ENCODE measurements around the gene ZDHHC18. TPM values are rescaled to one million over a fixed set of nuclear protein-coding genes. Genes with fewer than 3 reads are reported as not detected.

ZDHHC18 gene
- total RNA-seq, 2 experiments from 2014 or later: 47.6 to 50.9 TPM

DNA sequence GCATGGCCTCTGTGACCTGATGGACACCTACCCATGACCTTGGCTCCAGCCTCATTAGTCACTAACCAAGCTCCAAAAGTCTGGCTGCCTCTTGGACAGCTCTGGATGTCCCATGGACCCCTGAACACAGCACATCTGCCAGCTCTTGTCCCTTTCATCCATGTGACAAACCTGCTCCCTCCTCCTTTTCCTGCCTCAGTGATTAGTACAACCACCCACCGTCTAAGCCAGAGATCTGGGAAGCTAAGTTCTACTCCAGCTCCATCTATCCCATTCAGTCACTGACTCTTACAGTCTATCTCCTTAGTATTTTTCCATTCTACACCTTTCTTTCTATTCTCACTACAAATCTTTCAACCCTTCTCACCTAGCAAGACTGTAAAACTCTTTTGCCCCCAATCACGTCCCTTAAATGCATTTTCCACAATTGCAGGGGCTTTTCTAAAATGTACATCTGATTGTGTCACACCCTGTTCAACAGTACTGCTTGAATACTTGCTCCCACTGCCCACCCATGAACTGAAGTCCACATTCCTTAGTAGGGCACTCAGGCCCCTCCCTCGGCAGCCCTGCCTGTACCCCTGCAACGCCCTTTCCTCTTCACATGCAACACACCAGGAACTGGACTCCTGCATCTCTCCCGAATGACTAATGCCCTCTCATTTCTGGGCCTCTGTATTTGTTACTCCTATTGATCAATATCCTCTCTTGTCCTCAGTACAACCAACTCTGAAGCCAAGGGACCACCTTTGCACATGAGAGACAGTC is 56.4 kb downstream of the ZDHHC18 start:
- Mint-ChIP-seq H3K9me3 (ENCODE audit: insufficient read depth) (no peaks in the 10 kb centered on the region), H3K36me3 (ENCODE audit: low read depth) (peaks cover 55% of the 10 kb centered on the region), H3K27ac (no peak overlapping the region), H3K4me3 (no peak overlapping the region), H3K27me3 (ENCODE audit: low read depth) (no peaks in the 10 kb centered on the region), H3K4me1 (ENCODE audit: low read depth) (peaks cover 6% of the 10 kb centered on the region)
- DNase-seq: no peak
- CTCF ChIA-PET: interaction anchor here (0.9 to 2.6 kb wide), 4 partner anchors 15 to 280 kb away, joined by 3 to 15 read pairs (median 5); partner anchors contain the start of gene GPATCH3
- ATAC-seq: no peak
- POLR2A ChIA-PET: interaction anchor here (1.0 to 1.1 kb wide), 2 partner anchors 17 to 383 kb away, joined by 3 to 4 read pairs; no protein-coding TSS in a partner anchor

DNA sequence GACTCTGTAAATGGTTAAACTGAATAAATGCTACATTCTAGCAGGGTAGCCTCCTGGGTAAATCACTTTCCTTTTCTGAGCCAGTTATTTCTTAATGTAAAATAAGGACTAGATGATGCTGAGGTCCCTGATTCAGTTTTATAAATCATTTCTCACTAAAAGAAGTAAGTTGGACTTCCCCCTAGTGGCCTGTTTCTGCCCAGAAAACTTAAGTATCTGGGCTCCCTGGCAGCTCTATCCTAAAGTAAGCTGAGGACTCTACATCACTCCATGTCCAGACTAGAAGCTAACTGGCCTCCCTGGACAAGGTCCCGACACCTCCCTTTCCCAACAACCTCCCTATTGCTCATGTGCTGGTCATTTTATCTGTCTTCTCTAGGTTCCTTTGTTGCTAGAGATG is 60.6 kb downstream of the ZDHHC18 start:
- Mint-ChIP-seq H3K27me3 (ENCODE audit: low read depth) (no peaks in the 10 kb centered on the region), H3K9me3 (ENCODE audit: insufficient read depth) (no peaks in the 10 kb centered on the region), H3K4me1 (ENCODE audit: low read depth) (peaks cover 32% of the 10 kb centered on the region), H3K36me3 (ENCODE audit: low read depth) (peaks cover 65% of the 10 kb centered on the region), H3K4me3 (peak overlapping the region; percentile 35), H3K27ac (peak overlapping the region; percentile 52)
- DNase-seq (no peak), ATAC-seq (no peak)
- CTCF ChIA-PET: interaction anchor here (0.5 to 5.6 kb wide), 16 partner anchors 9 to 303 kb away, joined by 3 to 40 read pairs (median 5); partner anchors contain the start of gene SFN
- POLR2A ChIA-PET: interaction anchor here (0.7 kb wide), 1 partner anchor 511 kb away, joined by 4 read pairs; no protein-coding TSS in a partner anchor

DNA sequence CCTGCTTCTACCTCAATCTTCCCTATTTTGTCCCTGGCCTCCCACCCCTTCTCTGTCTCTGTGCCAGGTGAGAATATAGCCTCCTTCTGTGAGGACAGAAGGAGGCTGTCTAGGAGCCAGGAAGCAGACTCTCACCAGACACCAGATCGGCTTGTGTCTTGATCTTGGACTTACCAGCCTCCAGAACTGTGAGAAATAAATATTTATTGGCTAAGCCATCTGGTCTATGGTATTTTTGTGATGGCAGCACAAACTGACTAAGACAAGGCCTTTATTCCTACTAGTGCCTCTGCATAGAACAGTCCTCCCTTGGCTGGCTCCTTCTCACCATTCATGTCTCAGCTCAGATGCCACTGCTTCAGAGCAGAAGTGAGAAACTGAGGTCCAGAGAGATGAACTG is 61.7 kb downstream of the ZDHHC18 start:
- H3K4me1 Mint-ChIP-seq (ENCODE audit: low read depth): peaks cover 32% of the 10 kb centered on the region
- ChIA-PET POLR2A (interaction anchor here (3.6 to 4.6 kb wide), 2 partner anchors 12 to 23 kb away, joined by 29 to 70 read pairs; partner anchors contain the start of gene GPATCH3), CTCF (interaction anchor here (0.8 to 5.6 kb wide), 7 partner anchors 10 to 286 kb away, joined by 3 to 40 read pairs (median 4); partner anchors contain the start of gene SFN)
- no peak for ATAC-seq
- no peak for DNase-seq
- H3K4me3 Mint-ChIP-seq: peak overlapping the region; percentile 96
- H3K27ac Mint-ChIP-seq: peak overlapping the region; percentile 72
- H3K27me3 Mint-ChIP-seq (ENCODE audit: low read depth): no peaks in the 10 kb centered on the region
- H3K36me3 Mint-ChIP-seq (ENCODE audit: low read depth): peaks cover 65% of the 10 kb centered on the region
- no peaks in the 10 kb centered on the region for H3K9me3 Mint-ChIP-seq (ENCODE audit: insufficient read depth)

DNA sequence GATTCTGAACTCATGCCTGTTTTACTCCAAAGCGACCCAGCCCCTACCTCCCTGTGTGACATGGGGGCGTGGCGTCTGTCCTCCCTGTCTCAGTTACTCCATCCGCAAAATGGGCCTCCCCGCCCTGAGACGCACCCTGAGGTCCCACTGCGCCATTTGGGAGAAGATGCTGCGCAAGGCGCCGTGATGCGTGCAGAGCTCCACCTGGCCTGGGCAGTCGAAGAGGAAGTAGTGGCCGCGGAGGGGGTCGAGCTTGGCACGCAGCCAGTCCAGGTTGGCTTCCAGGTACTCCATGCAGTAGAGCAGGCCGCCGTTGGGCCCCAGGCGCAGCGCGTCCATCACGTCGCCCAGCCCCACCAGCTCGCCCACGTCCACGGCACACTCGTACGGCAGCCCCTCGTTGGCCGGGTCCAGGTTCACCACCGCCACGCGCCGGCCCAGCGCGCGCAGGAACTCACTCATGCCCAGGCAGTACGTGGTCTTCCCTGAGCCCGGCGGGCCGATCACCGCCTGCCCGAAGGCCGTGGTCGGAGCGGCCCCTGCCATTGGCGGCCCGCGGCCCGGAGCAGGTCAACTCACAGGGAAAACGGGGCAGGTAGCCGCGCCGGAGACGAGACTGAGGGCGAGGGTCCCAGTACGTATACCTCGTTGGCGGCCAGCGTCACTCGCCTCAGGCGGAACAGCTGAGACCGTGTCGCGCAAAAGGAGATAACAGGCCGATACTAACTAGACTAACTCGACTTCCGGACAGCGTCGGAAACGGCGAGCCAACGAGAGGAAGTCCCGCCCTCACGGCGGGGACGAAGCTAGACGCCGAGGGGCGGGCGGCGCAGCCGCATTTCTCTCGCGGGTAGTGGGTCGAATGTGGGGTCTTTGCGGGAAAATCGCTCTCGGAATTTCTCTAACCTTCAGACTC is 63.3 kb downstream of the ZDHHC18 start, which contains the start of gene GPN2:
Gene GPN2, minus strand, starts transcription at position 733 of the 916 bp plus-strand sequence. Its CDS starts 187 bp downstream, at position 546.
- Mint-ChIP-seq H3K27ac (peak within 1 kb of the TSS; percentile 96), H3K9me3 (ENCODE audit: insufficient read depth) (no peaks in the 10 kb centered on the region), H3K36me3 (ENCODE audit: low read depth) (peaks cover 64% of the 10 kb centered on the region), H3K4me3 (peak within 1 kb of the TSS; percentile 96), H3K4me1 (ENCODE audit: low read depth) (peaks cover 32% of the 10 kb centered on the region), H3K27me3 (ENCODE audit: low read depth) (no peaks in the 10 kb centered on the region)
- ATAC-seq (peak; percentile 97), DNase-seq (peak; percentile 86)
- CTCF ChIA-PET: interaction anchor here (0.6 to 5.6 kb wide), 11 partner anchors 10 to 388 kb away, joined by 3 to 40 read pairs (median 4); partner anchors contain the start of genes GPATCH3 and SFN
- POLR2A ChIA-PET: interaction anchor here (0.6 to 4.6 kb wide), 20 partner anchors 9 to 1740 kb away, joined by 3 to 70 read pairs (median 3); partner anchors contain the start of genes GPATCH3, HMGN2 and ZDHHC18

DNA sequence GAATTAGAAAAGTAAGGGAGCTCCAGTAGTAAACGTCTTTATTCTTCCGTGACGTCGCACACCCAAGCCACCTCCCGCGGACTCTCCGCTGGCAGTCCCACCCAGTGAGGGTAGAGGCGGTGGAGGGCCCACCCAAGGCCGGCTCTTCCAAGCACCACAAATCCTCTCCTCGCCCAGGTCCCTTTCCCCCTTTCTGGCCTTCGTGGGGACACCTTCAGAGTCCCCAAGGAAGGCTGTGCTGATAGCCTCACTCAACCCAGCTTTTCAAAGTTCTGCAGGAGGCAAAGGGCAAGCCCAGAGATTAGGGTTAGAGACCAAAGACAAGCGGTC is 63.9 kb downstream of the ZDHHC18 start:
- ATAC-seq (peak; percentile 62), DNase-seq (no peak)
- no peaks in the 10 kb centered on the region for H3K27me3 Mint-ChIP-seq (ENCODE audit: low read depth)
- H3K9me3 Mint-ChIP-seq (ENCODE audit: insufficient read depth): no peaks in the 10 kb centered on the region
- H3K27ac Mint-ChIP-seq: peak overlapping the region; percentile 96
- POLR2A ChIA-PET: interaction anchor here (0.6 to 4.6 kb wide), 18 partner anchors 9 to 1739 kb away, joined by 3 to 70 read pairs (median 3); partner anchors contain the start of genes GPATCH3, HMGN2 and ZDHHC18
- CTCF ChIA-PET: interaction anchor here (0.6 to 5.6 kb wide), 12 partner anchors 9 to 389 kb away, joined by 3 to 40 read pairs (median 4); partner anchors contain the start of genes GPATCH3 and SFN
- H3K4me1 Mint-ChIP-seq (ENCODE audit: low read depth): peaks cover 30% of the 10 kb centered on the region
- H3K36me3 Mint-ChIP-seq (ENCODE audit: low read depth): peaks cover 60% of the 10 kb centered on the region
- peak overlapping the region; percentile 96 for H3K4me3 Mint-ChIP-seq

DNA sequence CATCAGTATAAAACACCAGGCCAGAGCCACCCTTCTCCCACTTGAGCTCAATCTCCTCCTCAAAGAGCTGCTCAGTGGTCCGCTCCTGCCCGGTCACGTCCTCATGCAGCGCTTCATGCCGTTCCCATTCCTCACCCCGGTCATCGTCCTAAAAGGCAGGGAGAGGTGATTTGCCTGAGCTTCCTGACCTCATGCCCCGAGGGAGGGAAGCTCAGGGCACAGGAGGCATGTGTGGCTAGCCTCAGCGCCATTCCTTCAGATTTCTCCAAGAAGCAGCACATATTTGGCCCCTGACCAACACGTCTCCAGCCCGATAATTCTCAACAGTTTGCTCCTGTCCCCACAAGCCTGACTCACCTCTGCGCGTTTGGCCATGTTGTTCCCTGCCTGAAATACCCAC is 67.8 kb downstream of the ZDHHC18 start:
- no peak overlapping the region for H3K27ac Mint-ChIP-seq
- CTCF ChIA-PET: no interaction called here
- ATAC-seq (no peak), DNase-seq (no peak)
- H3K27me3 Mint-ChIP-seq (ENCODE audit: low read depth): no peaks in the 10 kb centered on the region
- peaks cover 56% of the 10 kb centered on the region for H3K36me3 Mint-ChIP-seq (ENCODE audit: low read depth)
- no peak overlapping the region for H3K4me3 Mint-ChIP-seq
- no peaks in the 10 kb centered on the region for H3K9me3 Mint-ChIP-seq (ENCODE audit: insufficient read depth)
- peaks cover 26% of the 10 kb centered on the region for H3K4me1 Mint-ChIP-seq (ENCODE audit: low read depth)
- POLR2A ChIA-PET: no interaction called here

DNA sequence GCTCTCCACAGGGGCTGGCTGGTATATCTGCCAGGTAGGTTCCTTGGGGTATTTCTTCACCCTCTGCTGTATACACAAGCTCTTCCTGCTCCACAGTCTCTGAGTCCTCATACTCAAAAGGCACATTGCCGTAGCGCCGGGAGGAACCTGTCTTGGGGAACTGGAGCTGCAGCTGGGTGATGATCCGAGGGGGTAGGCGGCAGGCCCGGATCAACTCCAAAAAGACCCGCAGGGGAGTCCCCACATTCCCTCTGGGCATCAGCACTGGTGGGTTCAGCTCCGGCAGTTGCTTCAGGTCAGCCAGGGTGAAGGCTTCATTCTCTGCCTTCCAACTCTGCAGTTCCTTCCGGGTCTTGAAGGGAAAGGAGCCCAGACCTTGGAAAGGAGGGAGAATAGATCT is 70.9 kb downstream of the ZDHHC18 start:
- Mint-ChIP-seq H3K4me1 (ENCODE audit: low read depth) (peaks cover 25% of the 10 kb centered on the region), H3K9me3 (ENCODE audit: insufficient read depth) (no peaks in the 10 kb centered on the region), H3K4me3 (no peak overlapping the region), H3K27me3 (ENCODE audit: low read depth) (no peaks in the 10 kb centered on the region), H3K36me3 (ENCODE audit: low read depth) (peaks cover 38% of the 10 kb centered on the region), H3K27ac (no peak overlapping the region)
- CTCF ChIA-PET: no interaction called here
- no peak for ATAC-seq
- POLR2A ChIA-PET: interaction anchor here (0.9 to 1.2 kb wide), 2 partner anchors 32 to 198 kb away, joined by 3 to 5 read pairs; no protein-coding TSS in a partner anchor
- no peak for DNase-seq

DNA sequence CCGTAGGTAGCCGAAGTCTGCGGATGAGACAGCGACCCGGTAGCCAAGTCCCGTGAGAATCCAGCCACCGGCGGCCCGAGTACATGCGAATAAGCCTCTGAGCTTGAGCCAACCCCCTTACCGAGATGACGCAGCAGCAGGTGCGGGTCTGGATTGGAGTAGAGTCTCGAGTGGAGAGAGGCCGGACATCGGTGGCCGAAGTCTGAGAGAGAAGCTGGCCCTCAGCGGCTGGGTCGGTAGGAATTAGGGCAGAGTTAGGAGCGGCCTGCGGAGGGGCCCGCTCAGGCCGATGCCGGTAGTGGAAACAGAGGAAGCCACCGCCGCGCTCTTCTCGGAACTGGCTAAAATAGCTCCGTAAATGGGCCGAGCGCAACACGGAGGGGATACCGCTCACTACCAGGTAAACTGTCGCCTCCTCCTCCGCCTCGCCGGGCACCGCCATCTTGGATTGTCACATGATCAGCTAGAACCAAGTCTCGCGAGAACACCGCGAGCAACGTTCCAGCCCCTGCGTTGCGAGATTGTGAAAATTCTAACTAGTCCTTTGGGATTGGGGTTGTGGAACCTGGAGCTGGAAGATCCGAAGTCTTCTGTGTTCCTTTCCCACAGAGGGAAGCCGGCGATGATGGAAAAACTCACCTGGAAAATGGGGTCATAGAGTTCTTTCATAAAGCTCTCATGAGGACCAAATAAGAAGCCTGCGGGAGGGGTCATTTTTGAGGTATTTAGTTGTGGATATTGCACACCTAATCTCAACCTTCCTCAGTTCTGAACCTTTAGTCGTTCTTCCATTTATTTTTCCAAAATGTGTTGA is 73.7 kb downstream of the ZDHHC18 start, which contains the start of gene GPATCH3:
Gene GPATCH3, minus strand, starts transcription at position 467 of the 814 bp plus-strand sequence. Its CDS starts 25 bp downstream, at position 442.
- H3K4me3 Mint-ChIP-seq: peak within 1 kb of the TSS; percentile 78
- ChIA-PET CTCF (interaction anchor here (0.7 to 2.2 kb wide), 10 partner anchors 10 to 430 kb away, joined by 3 to 10 read pairs (median 4); partner anchors contain the start of genes GPN2 and NUDC), POLR2A (interaction anchor here (1.0 to 3.8 kb wide), 17 partner anchors 9 to 324 kb away, joined by 3 to 70 read pairs (median 5); partner anchors contain the start of genes GPN2, NR0B2, NUDC and PIGV)
- no peaks in the 10 kb centered on the region for H3K27me3 Mint-ChIP-seq (ENCODE audit: low read depth)
- H3K9me3 Mint-ChIP-seq (ENCODE audit: insufficient read depth): no peaks in the 10 kb centered on the region
- peaks cover 17% of the 10 kb centered on the region for H3K36me3 Mint-ChIP-seq (ENCODE audit: low read depth)
- peaks cover 27% of the 10 kb centered on the region for H3K4me1 Mint-ChIP-seq (ENCODE audit: low read depth)
- peak within 1 kb of the TSS; percentile 95 for H3K27ac Mint-ChIP-seq
- ATAC-seq: peak; percentile 94
- peak; percentile 94 for DNase-seq

DNA sequence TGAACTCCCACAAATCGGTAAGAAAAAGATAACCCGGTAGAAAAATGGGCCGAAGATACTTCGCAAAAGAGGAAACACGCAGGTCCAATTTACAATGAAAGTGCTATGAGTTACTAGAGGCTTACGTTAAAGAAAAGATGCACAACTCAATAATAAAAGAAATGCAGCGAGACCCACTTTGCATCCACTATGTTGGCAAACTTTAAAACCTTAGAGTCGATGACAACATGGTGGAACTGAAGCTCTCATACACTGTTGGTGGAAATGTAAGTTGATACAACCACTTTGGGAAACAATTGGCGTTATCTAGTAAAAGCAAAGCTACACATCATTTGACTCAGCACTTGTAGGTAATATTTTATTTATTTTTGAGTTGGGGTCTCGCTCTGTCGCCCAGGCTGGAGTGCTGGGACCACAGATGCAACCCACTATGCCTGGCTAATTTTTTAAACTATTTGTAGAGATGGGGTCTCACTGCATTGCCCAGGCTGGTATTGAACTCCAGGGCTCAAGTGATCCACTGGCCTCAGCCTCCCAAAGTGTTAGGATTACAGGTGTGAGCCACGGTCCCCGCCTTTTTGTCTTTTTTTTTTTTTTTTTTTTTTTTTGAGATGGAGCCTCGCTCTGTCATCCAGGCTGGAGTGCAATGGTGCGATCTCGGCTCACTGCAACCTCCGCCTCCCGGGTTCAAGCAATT is 74.5 kb downstream of the ZDHHC18 start:
- ChIA-PET CTCF (interaction anchor here (0.7 to 1.7 kb wide), 7 partner anchors 11 to 299 kb away, joined by 3 to 6 read pairs (median 4); partner anchors contain the start of genes GPN2 and NUDC), POLR2A (interaction anchor here (0.7 to 3.8 kb wide), 15 partner anchors 8 to 325 kb away, joined by 3 to 70 read pairs (median 6); partner anchors contain the start of genes GPN2, NR0B2, NUDC and PIGV)
- H3K9me3 Mint-ChIP-seq (ENCODE audit: insufficient read depth): no peaks in the 10 kb centered on the region
- H3K27me3 Mint-ChIP-seq (ENCODE audit: low read depth): no peaks in the 10 kb centered on the region
- H3K4me1 Mint-ChIP-seq (ENCODE audit: low read depth): peaks cover 27% of the 10 kb centered on the region
- DNase-seq (no peak), ATAC-seq (no peak)
- peaks cover 15% of the 10 kb centered on the region for H3K36me3 Mint-ChIP-seq (ENCODE audit: low read depth)
- peak overlapping the region; percentile 78 for H3K4me3 Mint-ChIP-seq
- H3K27ac Mint-ChIP-seq: peak overlapping the region; percentile 95
